Thyroid gland (tissue), 4 donors: ENCODE results near the gene ABCG5.

Experiments used
- CTCF ChIP-seq, 6 experiments: fragments of 200-600 bp in 3 of 6; fragments of 450-650 bp in 3 of 6; sonication (generic) in 3 of 6; IDR thresholded peaks; one replicate each; pipeline ENCODE4 v1.5.1; 2016 to 2019; ENCODE audit warnings: antibody characterized with exemption in 6 of 6, mild to moderate bottlenecking in 2 of 6, inconsistent platforms in 1 of 6, moderate library complexity in 1 of 6
- POLR2A ChIP-seq, 2 donors: fragments of 450-650 bp; IDR thresholded peaks; one replicate each; pipeline ENCODE4 v1.6.1; 2017; ENCODE audit warnings: antibody characterized with exemption in 2 of 2, mild to moderate bottlenecking in 2 of 2, moderate library complexity in 1 of 2

GRCh38 chr2:43803113-43803512 is 35.5 kb downstream of the ABCG5 start:
- TF ChIP-seq POLR2A (IDR thresholded peaks at IDR 0.05): no peak
- no peak for TF ChIP-seq CTCF (IDR thresholded peaks at IDR 0.05)
